WERI-Rb-1 (cell line): ENCODE measurements around the gene MORC2.

ENCODE experiments used
- DNase-seq: peaks from one replicate; pipeline ENCODE4 v3.0.0-alpha.2; 2020
- H3K27ac ChIP-seq: fragments of 250-450 bp; sonication (Bioruptor Pico); 2 replicates; pipeline ENCODE4 v1.5.1; 2020; ENCODE audit warnings: mild to moderate bottlenecking, moderate library complexity
- H3K27me3 ChIP-seq: fragments of 250-450 bp; sonication (Bioruptor Pico); 2 replicates; pipeline ENCODE4 v1.5.1; 2021; ENCODE audit warnings: mild to moderate bottlenecking, low read depth, moderate library complexity; ENCODE audit not compliant: insufficient read depth, severe bottlenecking
- H3K36me3 ChIP-seq: fragments of 250-450 bp; sonication (Bioruptor Pico); 2 replicates; pipeline ENCODE4 v1.5.1; 2020; ENCODE audit warnings: mild to moderate bottlenecking, moderate library complexity
- H3K4me3 ChIP-seq: 2 replicates; pipeline ENCODE4 v1.5.1; 2011; ENCODE audit warnings: low read depth, mild to moderate bottlenecking, control low read depth, low read length
- H3K9me3 ChIP-seq: fragments of 250-450 bp; sonication (Bioruptor Pico); 2 replicates; pipeline ENCODE4 v1.5.1; 2021; ENCODE audit warnings: mild to moderate bottlenecking, moderate library complexity; ENCODE audit not compliant: severe bottlenecking
- CTCF ChIP-seq: IDR thresholded peaks from 2 replicates; pipeline ENCODE4 v1.5.1; 2011; ENCODE audit warnings: low read depth, mild to moderate bottlenecking, control low read depth, inconsistent platforms, low read length

MORC2 gene

GRCh38 chr22:30884211-30885000 lies 84.2 kb downstream of the MORC2 start:
- H3K4me3 ChIP-seq = no peak overlapping the region
- no peaks in the 10 kb centered on the region for H3K9me3 ChIP-seq
- peaks cover 15% of the 10 kb centered on the region for H3K36me3 ChIP-seq
- no peaks in the 10 kb centered on the region for H3K27me3 ChIP-seq
- DNase-seq = no peak
- no peak for TF ChIP-seq CTCF
- H3K27ac ChIP-seq = no peak overlapping the region

- H3K9me3 ChIP-seq = no peaks in the 10 kb centered on the region
- no peak for TF ChIP-seq CTCF
- no peak for DNase-seq
- H3K27ac ChIP-seq = no peak overlapping the region
- no peak overlapping the region for H3K4me3 ChIP-seq
- peaks cover 11% of the 10 kb centered on the region for H3K36me3 ChIP-seq
- no peaks in the 10 kb centered on the region for H3K27me3 ChIP-seq
These were observed 84.9 kb downstream of the MORC2 start for GRCh38 chr22:30883586-30884145.

- no peak for DNase-seq
- Histone ChIP-seq H3K27ac (no peak overlapping the region), H3K9me3 (no peaks in the 10 kb centered on the region)
These were observed 85.5 kb downstream of the MORC2 start for GRCh38 chr22:30882974-30883533.

GRCh38 chr22:30882184-30882717 lies 86.3 kb downstream of the MORC2 start:
- Histone ChIP-seq H3K36me3 (no peaks in the 10 kb centered on the region; the same call in 1 of the 2 replicates), H3K4me3 (peak overlapping the region; percentile 33), H3K27ac (peak overlapping the region; percentile 96), H3K27me3 (no peaks in the 10 kb centered on the region), H3K9me3 (no peaks in the 10 kb centered on the region)
- no peak for TF ChIP-seq CTCF
- DNase-seq = no peak

More at GRCh38 chr22:30882974-30883533, 85.5 kb downstream of the MORC2 start:
- Histone ChIP-seq H3K4me3 (no peak overlapping the region), H3K27me3 (no peaks in the 10 kb centered on the region), H3K36me3 (peaks cover 5% of the 10 kb centered on the region)
- TF ChIP-seq CTCF = no peak

GRCh38 chr22:30881361-30882183 lies 87.0 kb downstream of the MORC2 start:
- TF ChIP-seq CTCF = no peak
- Histone ChIP-seq H3K9me3 (no peaks in the 10 kb centered on the region), H3K27ac (peak overlapping the region; percentile 96), H3K36me3 (no peaks in the 10 kb centered on the region; the same call in 1 of the 2 replicates), H3K4me3 (peak overlapping the region; percentile 33), H3K27me3 (no peaks in the 10 kb centered on the region)
- DNase-seq = peak; percentile 96
